ENCODE data around the gene CYP3A5.

GRCh38 chr7:99668541-99668940 lies 11.3 kb downstream of the CYP3A5 start:
- TF ChIP-seq POLR2AphosphoS5 (IDR thresholded peaks at IDR 0.05; ENCODE audit: borderline replicate concordance, low read depth, low read length) (no peak), EZH2 (IDR thresholded peaks at IDR 0.05) (no peak)

All from SK-N-MC (cell line).